Brain pericyte (primary cell): ENCODE measurements around the gene SLC49A3.
"Not testable (repeated sequence)": the region's sequence is repeated elsewhere in the genome, so short reads cannot be mapped to it uniquely, and the experiment has no call there.

Experiments
- DNase-seq: peaks from one replicate; pipeline ENCODE4 v3.0.0-alpha.2; 2012; ENCODE audit warnings: low read depth, low spot score

SLC49A3 gene

GRCh38 chr4:654503-654845, 34.5 kb downstream of the SLC49A3 start:
- DNase-seq = no peak

DNA sequence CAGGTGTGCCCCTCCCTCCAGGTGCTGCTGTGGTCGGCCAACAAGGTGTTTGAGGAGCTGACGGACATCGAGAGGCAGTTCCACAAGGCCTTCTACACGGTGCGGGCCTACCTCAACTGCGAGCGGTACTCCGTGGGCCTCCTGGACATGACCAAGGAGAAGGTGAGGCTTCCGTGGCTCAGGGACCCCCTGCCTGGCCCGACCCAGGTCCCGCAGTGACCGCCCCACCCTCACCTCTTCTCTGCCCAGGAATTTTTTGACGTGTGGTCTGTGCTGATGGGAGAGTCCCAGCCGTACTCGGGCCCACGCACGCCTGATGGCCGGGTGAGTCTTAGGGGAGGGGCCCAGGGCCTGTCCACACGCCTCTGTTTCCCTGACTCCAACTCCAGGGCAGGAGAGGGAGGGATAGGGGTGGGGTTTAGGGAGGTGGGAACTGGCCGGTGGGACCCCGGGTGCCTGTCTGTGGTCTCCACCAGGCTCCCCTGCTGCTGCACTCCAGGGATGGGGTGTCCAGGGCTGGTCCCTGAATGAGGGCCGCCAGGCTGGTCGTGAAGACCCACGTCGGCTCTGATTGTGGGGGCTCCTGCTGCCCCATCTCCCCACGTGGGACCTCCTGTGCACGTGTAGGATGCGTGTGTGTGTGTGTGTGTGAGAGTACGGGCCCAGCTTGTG, 35.0 kb downstream of the SLC49A3 start:
- no peak for DNase-seq

DNA sequence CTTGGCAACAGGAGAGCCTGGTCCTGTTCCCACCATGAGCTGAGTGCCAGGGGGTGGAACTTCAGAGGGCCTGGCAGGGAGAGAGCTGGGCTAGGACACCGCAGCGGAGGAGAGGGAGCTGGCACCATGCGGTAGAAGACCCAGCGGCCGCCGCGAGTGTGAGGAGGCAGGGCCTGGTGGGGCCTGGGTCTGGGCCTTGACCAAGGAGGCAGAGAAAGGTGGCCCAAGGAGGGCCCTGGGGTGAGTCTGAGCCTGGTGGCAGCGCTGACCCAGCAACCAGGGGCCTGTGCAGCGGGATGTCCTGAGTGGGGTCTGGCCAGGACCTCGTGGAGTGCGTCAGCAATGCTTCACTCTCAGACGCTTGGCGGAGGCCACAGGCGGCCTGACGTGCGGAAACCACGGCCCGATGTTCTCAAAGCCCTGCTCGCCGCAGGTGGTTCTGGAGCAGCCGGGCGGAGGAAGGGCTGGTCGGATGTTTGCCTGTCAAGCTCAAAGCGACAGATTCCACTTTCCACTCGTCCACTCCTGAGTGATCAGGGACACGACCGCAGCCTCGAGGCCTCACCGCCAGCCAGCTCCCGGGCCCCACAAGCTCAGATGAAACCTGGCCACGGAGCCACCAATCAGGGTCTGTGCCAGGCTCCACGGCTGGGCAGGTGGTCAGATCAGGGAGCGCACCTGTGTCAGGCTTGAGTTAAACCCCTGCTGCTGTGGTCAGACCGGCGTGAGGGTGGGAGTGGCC, 35.7 kb downstream of the SLC49A3 start:
- DNase-seq = no peak

DNA sequence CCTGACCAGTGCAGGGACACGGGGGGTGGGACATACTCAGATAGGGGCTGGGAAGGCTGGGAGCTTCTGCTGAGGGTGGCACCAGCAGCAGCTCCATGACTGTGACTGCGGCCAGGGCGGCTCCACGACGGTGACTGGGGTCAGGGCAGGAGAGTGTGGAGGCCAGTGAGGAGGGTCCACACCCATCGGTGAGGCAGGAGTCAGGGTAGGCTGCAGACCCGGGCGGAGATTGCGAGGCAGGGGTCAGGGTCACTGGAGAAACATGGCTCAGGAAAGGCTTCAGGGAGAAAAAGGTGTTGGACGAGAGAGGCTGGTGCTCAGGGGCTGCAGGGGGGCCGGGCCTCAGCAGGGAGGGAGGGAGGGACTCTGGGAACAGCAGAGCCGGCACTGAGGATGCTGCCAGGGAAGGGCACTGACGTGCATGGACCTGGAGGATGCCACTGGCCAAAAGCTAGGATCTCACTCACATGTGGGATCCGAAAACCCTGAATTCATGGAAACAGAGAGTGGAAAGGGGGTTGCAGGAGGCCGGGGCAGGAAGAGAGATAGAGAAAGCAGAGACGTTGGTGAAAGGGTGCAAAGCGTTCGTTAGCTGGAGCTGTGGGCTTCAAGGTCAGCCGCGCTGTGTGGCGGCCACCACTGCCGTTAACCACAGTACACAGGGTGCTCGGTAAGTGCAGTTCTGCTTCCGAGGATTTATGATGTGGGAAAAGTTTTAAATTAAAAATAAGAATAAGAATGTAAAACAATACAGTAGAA, 36.9 kb downstream of the SLC49A3 start:
- no peak for DNase-seq

- no peak for DNase-seq
Observed at GRCh38 chr4:650951-651883, 37.7 kb downstream of the SLC49A3 start.

DNA sequence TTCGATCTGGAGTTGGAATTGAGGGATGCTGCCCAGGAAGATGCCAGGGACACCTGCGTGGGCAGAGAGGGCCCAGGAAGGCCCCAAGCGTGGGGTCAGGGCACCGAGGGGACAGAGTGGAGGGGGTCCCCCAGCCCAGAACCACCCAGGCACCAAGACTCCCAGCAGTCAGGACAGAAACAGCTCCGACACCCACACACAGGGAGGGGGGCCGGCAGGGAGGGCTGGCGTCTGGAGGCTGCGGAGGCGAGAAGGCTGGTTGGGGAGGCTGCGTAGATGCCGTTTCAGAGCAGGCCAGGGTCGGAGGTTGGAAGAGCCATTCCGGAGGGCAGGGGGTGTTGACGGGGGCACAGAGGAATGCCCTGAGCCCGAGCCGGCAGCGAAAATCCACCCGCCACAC, 38.5 kb downstream of the SLC49A3 start:
- DNase-seq = no peak

DNA sequence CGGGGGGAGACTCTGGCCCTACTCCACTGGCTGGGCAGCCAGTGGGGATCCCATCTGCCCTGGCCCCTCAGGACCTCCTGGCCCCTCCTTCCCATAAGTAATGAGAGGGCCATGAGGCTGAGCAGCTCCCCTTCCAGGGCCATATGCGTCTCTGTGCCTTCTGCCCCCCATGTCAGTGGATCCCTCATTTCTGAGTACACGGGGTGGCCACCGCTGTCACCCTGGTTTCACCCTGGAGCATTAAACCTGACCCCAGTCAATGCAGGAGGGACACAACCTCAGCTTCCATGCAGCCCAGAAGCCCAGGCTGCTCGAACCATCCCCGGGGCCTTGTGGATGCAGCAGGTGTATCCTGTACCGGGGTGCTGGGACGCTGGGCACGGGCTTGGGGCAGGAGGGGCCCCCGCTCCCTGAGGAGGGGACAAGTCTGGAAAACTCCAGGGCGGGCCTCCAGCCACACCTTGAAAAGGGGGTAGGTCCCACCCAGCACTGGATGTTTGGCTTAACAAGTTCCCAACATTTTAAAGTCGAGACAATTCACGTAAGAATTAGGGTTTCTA, 39.1 kb downstream of the SLC49A3 start:
- no peak for DNase-seq

DNA sequence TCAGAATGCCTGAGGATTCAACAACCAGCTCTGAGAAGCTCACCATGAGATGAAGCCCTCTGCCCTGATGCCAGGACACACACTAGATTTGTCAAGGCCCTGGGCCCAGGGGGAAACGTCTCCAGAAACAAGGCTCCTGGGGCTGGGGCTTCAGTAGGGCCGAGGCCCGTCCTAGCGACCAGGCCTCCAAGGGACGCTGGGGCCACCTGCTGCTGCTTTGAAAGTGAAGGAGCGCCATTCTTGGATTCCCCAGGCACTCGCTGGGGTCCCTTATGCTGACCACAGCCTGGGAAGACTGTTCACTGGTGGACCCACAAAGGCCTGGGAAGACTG, 39.7 kb downstream of the SLC49A3 start:
- DNase-seq = no peak

- no peak for DNase-seq
Observed at GRCh38 chr4:648579-649292, 40.2 kb downstream of the SLC49A3 start.

- DNase-seq = no peak
Observed at GRCh38 chr4:647481-647880, 41.5 kb downstream of the SLC49A3 start.

GRCh38 chr4:646460-646859, 42.5 kb downstream of the SLC49A3 start:
- no peak for DNase-seq

DNA sequence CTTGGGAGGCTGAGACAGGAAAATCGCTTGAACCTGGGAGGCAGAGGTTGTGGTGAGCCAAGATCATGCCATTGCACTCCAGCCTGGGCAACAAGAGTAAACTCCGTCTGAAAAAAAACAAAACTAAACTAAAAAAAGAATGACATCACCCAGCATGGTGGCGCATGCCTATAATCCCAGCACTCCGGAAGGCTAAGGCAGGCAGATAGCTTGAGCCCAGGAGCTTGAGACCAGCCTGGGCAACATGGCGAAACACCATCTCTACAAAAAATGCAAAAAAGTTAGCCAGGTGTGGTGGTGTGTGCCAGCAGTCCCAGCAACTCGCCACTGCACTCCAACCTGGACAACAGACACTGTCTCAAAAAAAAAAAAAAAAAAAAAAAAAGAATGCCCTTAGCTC, 46.6 kb downstream of the SLC49A3 start:
- not testable (repeated sequence) for DNase-seq

DNA sequence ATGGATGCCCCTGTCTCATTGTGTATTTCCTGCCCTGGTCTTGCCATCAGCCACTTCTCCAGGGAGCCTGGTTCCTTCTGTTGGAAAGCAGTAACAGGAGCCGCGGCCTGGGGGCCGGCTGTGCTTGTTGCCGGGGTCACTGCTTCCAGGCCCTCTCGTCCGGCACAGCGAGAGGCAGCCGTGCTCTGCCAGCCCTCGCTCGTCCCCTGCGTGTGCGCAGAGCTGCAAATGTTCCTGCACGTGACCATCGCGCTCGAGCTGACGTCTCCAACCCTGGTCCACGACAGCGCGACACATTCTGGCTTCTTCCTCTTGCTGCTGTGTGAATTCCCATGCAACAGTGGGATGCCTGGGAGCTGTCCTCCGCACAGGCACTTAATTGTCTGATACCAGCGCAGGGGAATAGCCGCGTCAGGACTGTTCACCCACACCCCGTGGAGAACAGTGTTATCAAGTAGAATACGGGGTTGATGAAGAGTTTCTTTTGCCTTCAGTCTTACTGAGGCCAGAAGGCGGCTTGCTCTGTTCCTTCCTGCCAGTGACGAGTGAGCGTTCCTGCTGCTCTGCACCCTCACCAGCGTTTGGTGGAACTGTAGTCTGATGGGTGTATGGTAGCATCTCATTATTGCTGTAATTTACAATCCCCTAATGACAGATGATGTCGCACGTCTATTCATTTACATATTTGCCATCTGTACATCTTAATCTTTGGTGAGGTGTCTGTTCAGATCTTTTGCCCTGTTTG, 51.2 kb downstream of the SLC49A3 start:
- DNase-seq = no peak

DNA sequence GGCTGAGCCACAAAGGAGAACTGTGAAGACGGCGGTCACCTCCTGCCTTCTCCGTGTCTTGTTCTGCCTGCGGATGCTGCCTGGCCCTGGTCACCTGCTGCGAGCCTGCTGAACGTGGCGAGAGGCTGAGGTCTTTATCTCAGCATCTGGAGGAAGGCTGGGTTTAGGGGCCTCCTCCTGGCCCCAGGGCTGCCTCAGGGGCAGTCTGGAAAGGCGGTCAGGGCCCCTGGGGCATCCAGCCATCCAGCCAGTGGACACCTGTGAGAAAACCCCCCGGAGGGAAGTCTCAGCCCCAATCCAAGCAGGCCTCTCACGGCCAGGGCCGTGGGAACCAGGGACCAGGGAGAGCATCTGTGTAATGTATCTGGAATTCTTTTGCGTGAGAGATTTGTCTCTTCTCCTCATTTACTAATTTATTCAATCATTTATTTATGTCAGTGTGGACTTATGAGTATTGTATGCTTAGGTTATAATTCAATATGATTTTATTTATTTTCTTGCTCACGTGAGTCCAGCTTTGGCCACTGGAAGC, 52.3 kb downstream of the SLC49A3 start:
- no peak for DNase-seq

GRCh38 chr4:635851-636627, 52.9 kb downstream of the SLC49A3 start:
- no peak for DNase-seq

- DNase-seq = not testable (repeated sequence)
Observed at GRCh38 chr4:635066-635835, 53.7 kb downstream of the SLC49A3 start.

- no peak for DNase-seq
Observed at GRCh38 chr4:634599-634985, 54.4 kb downstream of the SLC49A3 start.

DNA sequence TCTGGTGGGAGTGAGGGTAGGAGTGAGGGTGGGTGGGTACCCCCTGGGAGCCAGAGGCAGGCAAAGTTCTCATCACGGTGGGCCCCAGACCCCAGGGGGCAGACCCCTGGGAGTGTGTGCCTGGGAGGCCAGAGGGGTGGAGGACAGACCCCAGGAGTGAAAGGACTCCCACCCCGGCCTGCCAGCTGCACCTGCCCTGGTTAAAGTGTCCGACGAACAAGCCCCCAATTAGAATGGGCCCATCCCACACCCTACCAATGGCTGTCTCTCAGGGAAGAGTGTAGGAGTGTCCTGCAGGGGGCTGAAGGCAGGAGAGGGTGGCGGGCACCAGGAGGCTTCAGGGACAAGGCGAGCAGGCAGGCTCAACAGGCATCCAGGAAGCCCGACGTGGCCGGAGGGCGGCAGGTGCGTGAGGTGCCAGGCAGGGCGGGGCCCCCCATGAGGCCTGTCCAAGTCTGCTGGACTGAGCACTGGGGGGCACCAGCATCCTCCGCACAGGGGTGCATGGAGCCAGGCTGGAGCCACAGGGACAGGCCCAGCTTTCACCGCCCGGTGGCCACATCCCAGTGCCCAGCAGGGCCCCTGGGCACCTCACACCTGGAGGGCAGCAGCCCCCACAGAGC, 54.9 kb downstream of the SLC49A3 start:
- DNase-seq = no peak
